Thyroid gland (tissue), 4 donors: Measurements from ENCODE around the gene PLIN5. TPM values are rescaled to one million over a fixed set of nuclear protein-coding genes. Genes with fewer than 3 reads are reported as not detected.

Source experiments
- DNase-seq, 2 donors: peaks; one replicate each; pipeline ENCODE4 v3.0.0-alpha.2; 2019
- H3K27ac ChIP-seq, 3 donors: fragments of 200-600 bp; sonication (generic); 1 replicate in 2 of 3; 2 replicates in 1 of 3; pipeline ENCODE4 v1.5.1; 2016 to 2019; ENCODE audit warnings: mild to moderate bottlenecking in 1 of 3, moderate library complexity in 1 of 3
- H3K27me3 ChIP-seq: fragments of 200-600 bp; sonication (generic); one replicate; pipeline ENCODE4 v1.5.1; 2019
- H3K36me3 ChIP-seq, 2 donors: fragments of 200-600 bp; sonication (generic); one replicate each; pipeline ENCODE4 v1.5.1; 2016 to 2019
- H3K4me1 ChIP-seq, 2 donors: fragments of 200-600 bp; sonication (generic); one replicate each; pipeline ENCODE4 v1.5.1; 2017 to 2019
- H3K4me3 ChIP-seq, 3 donors: fragments of 200-600 bp; sonication (generic); replicated peaks in 1 of 3; 1 replicate in 2 of 3; 2 replicates in 1 of 3; pipeline ENCODE4 v1.5.1; 2016; ENCODE audit warnings: mild to moderate bottlenecking in 1 of 3
- H3K9me3 ChIP-seq: fragments of 200-600 bp; sonication (generic); one replicate; pipeline ENCODE4 v1.5.1; 2017
- CTCF ChIP-seq, 6 experiments: fragments of 200-600 bp in 3 of 6; fragments of 450-650 bp in 3 of 6; sonication (generic) in 3 of 6; IDR thresholded peaks; one replicate each; pipeline ENCODE4 v1.5.1; 2016 to 2019; ENCODE audit warnings: antibody characterized with exemption in 6 of 6, mild to moderate bottlenecking in 2 of 6, inconsistent platforms in 1 of 6, moderate library complexity in 1 of 6
- POLR2A ChIP-seq, 2 donors: fragments of 450-650 bp; IDR thresholded peaks; one replicate each; pipeline ENCODE4 v1.6.1; 2017; ENCODE audit warnings: antibody characterized with exemption in 2 of 2, mild to moderate bottlenecking in 2 of 2, moderate library complexity in 1 of 2
- WGBS, 2 donors: methylation state at CpG; one replicate each; pipeline ENCODE4 v1.1.5; 2017; 5-methylcytosine and 5-hydroxymethylcytosine counted together
- intact Hi-C: fragments of 100-400 bp; cut with DNase I; formaldehyde crosslinking; loops from one replicate; pipeline ENCODE4 v1.15.1; 2023
- total RNA-seq, 4 donors: library from RNA; depleted of rRNA; stranded (reverse); fragments of >200 nt; gene quantifications; one replicate each; pipeline ENCODE4 v1.2.3, GENCODE V29; 2016

The PLIN5 gene
- total RNA-seq, 4 donors from 2014 or later = 4.1 to 12.1 (median 7.8) TPM

GRCh38 chr19:4503825-4504170, 31.2 kb downstream of the PLIN5 start:
- WGBS, 2 donors = 90 to 95% methylated on average over 9 to 10 of the region's 10 CpGs
- DNase-seq = no peak
- intact Hi-C loops = no loop called here
- TF ChIP-seq CTCF (IDR thresholded peaks at IDR 0.05) (no peak), POLR2A (IDR thresholded peaks at IDR 0.05) (no peak)
- no peaks in the 10 kb centered on the region for H3K4me1 ChIP-seq
- H3K36me3 ChIP-seq = peaks cover 32% of the 10 kb centered on the region in 2 donors
- H3K27ac ChIP-seq = no peak overlapping the region
- no peaks in the 10 kb centered on the region for H3K27me3 ChIP-seq
- no peak overlapping the region for H3K4me3 ChIP-seq
- H3K9me3 ChIP-seq = no peaks in the 10 kb centered on the region

GRCh38 chr19:4503132-4503824, 31.7 kb downstream of the PLIN5 start:
- DNase-seq = no peak
- H3K27ac ChIP-seq = no peak overlapping the region
- intact Hi-C loops = no loop called here
- no peak overlapping the region for H3K4me3 ChIP-seq
- no peaks in the 10 kb centered on the region for H3K27me3 ChIP-seq
- no peaks in the 10 kb centered on the region for H3K9me3 ChIP-seq
- peaks cover 37% of the 10 kb centered on the region in 2 donors for H3K36me3 ChIP-seq
- WGBS, 2 donors = 80 to 92% methylated on average over 1 to 15 of the region's 25 CpGs
- H3K4me1 ChIP-seq = no peaks in the 10 kb centered on the region
- TF ChIP-seq POLR2A (IDR thresholded peaks at IDR 0.05) (no peak), CTCF (IDR thresholded peaks at IDR 0.05) (no peak)

- no peaks in the 10 kb centered on the region for H3K9me3 ChIP-seq
- no peak overlapping the region for H3K4me3 ChIP-seq
- H3K36me3 ChIP-seq = peaks cover 44 to 45% of the 10 kb centered on the region in 2 donors
- no peaks in the 10 kb centered on the region for H3K4me1 ChIP-seq
- no peak for DNase-seq
- intact Hi-C loops = no loop called here
- WGBS, 2 donors = 80 to 91% methylated on average over 22 to 37 of the region's 37 CpGs
- TF ChIP-seq POLR2A (IDR thresholded peaks at IDR 0.05) = no peak
- no peak for TF ChIP-seq CTCF (IDR thresholded peaks at IDR 0.05)
- no peak overlapping the region for H3K27ac ChIP-seq
- no peaks in the 10 kb centered on the region for H3K27me3 ChIP-seq
Observed at GRCh38 chr19:4502282-4503131, 32.5 kb downstream of the PLIN5 start.

- H3K27ac ChIP-seq = no peak overlapping the region
- WGBS, 2 donors = 83 to 89% methylated on average over 19 to 23 of the region's 25 CpGs
- intact Hi-C loops = no loop called here
- peaks cover 48 to 51% of the 10 kb centered on the region in 2 donors for H3K36me3 ChIP-seq
- no peak for TF ChIP-seq POLR2A (IDR thresholded peaks at IDR 0.05)
- no peak for TF ChIP-seq CTCF (IDR thresholded peaks at IDR 0.05)
- no peak overlapping the region for H3K4me3 ChIP-seq
- no peak for DNase-seq
- H3K4me1 ChIP-seq = no peaks in the 10 kb centered on the region
- no peaks in the 10 kb centered on the region for H3K9me3 ChIP-seq
- no peaks in the 10 kb centered on the region for H3K27me3 ChIP-seq
Observed at GRCh38 chr19:4501691-4502090, 33.3 kb downstream of the PLIN5 start.
